ENCODE data around the gene AQP10. TPM values are rescaled to one million over a fixed set of nuclear protein-coding genes. Genes with fewer than 3 reads are reported as not detected.
"Not testable (repeated sequence)": the region's sequence is repeated elsewhere in the genome, so short reads cannot be mapped to it uniquely, and the experiment has no call there.

The AQP10 gene
- under 1 TPM in 1 of 5 experiments, not detected in 4; 0.59 TPM for total RNA-seq
- not detected for polyA plus RNA-seq
- total RNA-seq = not detected

DNA sequence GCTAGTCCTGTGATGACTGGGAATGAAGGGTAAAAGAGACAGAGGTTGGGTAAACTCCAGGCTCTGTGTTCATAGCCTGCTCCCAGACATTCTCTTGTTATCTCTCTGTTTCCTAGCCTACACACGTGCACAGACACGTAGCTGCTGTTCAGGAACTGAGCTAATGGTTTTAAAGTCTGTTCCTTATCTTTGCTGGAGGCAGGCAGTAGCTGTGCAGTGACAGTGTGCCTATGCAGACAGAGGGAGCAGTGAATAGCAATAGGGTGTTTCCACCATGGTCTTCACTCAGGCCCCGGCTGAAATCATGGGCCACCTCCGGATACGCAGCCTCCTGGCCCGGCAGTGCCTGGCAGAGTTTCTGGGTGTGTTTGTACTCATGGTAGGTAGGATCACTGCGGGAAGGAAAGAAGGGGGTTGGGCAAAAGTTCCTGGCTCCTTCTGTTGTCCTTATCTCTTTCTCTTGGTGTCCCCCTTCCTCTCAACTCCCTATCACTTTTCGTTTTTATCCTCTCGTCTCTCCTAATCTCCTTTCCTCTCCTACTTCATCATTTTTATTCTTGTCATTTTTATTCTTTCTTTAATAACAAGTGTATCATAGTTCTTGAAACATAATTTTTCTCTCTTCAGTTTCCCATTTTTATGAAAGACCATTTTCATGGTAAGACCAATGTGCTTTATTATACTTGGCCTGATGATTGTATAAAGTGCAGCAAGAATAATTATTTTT is at the start of gene AQP10:
TSS of gene AQP10 (plus strand) at position 212 of the 727 bp plus-strand sequence. CDS start at position 275, 63 bp downstream.
- Histone ChIP-seq H3K4me1 (ENCODE audit: control insufficient read depth in 2 of 2, insufficient read depth in 2 of 2, low read length in 2 of 2) (peaks cover 0 to 5% of the 10 kb centered on the region in 2 donors), H3K36me3 (ENCODE audit: control insufficient read depth in 2 of 3, insufficient read depth in 3 of 3, low read length in 3 of 3) (peaks cover 0 to 5% (median 0%) of the 10 kb centered on the region in 3 experiments), H3K27me3 (ENCODE audit: control insufficient read depth in 2 of 2, insufficient read depth in 2 of 2, low read length in 2 of 2) (no peaks in the 10 kb centered on the region), H3K4me3 (ENCODE audit: low read length) (no peak within 1 kb of the TSS), H3K27ac (ENCODE audit: low read depth, low read length) (no peak within 1 kb of the TSS), H3K9me3 (ENCODE audit: control insufficient read depth in 2 of 3, low read length in 3 of 3) (no peaks in the 10 kb centered on the region)
- CTCF ChIA-PET = interaction anchor here (1.8 kb wide), 1 partner anchor 24 kb away, joined by 6 read pairs; no protein-coding TSS in a partner anchor
- POLR2A ChIA-PET = no interaction called here
- peak within 1 kb of the TSS in 1 of 9 donors; percentile 28 for H3K27ac Mint-ChIP-seq
- H3K4me1 Mint-ChIP-seq = peaks cover 6 to 11% (median 7%) of the 10 kb centered on the region in 7 donors
- intact Hi-C loops (cut with micrococcal nuclease) = loop anchor here in 1 of 2 donors (10.0 kb wide), 2 partner anchors 614 to 744 kb away; partner anchors contain the start of genes EFNA4 and PMVK
- peak within 1 kb of the TSS in 1 of 10 donors; percentile 7 for H3K4me3 Mint-ChIP-seq
- no peaks in the 10 kb centered on the region for H3K36me3 Mint-ChIP-seq
- ATAC-seq = no peak
- peaks cover 0 to 22% (median 3%) of the 10 kb centered on the region in 11 donors for H3K9me3 Mint-ChIP-seq
- peaks cover 0 to 46% (median 0%) of the 10 kb centered on the region in 5 donors for H3K27me3 Mint-ChIP-seq
- DNase-seq = no peak

DNA sequence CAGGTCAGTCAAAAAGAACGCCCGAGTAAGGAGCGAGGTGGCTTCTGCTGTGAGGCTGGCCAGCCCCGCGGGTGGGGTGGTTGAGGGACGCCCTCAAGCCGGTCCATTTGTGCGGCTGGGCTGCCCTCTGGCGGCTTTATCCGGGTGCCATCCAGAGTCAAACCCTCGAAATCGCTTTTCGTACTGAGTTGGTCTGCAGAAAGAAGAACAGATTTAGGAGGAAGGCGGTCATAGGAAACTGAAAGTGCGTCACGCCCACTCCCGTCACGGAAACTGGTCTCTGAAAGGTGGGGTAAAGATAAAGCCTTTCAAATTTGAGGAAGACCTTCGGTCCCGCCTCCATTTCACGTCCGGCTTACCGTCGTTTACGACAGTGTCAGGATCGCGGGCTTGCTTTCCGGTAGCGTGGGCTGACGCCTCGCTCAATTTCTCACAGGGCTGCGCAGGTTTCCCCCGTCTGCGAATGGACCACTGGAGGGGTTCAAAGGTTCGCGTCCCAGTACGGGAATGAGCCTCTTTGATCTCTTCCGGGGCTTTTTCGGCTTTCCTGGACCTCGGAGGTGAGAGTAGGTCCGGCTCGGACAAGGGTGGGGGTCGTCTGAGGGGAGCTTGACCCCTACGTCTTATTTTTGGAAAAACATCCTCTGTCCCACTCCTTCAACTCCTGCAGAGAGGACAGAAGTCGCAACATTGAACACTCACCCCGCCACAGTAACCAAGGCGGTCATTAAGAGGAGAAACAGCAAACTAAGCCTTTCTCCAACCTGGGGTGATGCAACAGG is 48.5 kb upstream of the AQP10 start, which contains the start of gene HAX1:
TSS of gene HAX1 (plus strand) at position 413 of the 782 bp plus-strand sequence. CDS start at position 508, 95 bp downstream.
- ChIA-PET POLR2A (interaction anchor here (0.6 to 3.2 kb wide), 27 partner anchors 9 to 695 kb away, joined by 3 to 18 read pairs (median 3); partner anchors contain the start of genes CREB3L4, RPS27, TPM3 and UBAP2L), CTCF (interaction anchor here (0.6 to 4.5 kb wide), 8 partner anchors 9 to 73 kb away, joined by 3 to 34 read pairs (median 4); no protein-coding TSS in a partner anchor)
- H3K4me3 Mint-ChIP-seq = peak within 1 kb of the TSS; percentile 94 to 99 (median 97)
- H3K36me3 Mint-ChIP-seq = peaks cover 5 to 29% (median 17%) of the 10 kb centered on the region in 5 donors
- H3K27ac ChIP-seq (ENCODE audit: low read depth, low read length) = peak within 1 kb of the TSS; percentile 92
- ATAC-seq = peak; percentile 95
- no peaks in the 10 kb centered on the region for H3K9me3 ChIP-seq (ENCODE audit: control insufficient read depth in 2 of 3, low read length in 3 of 3)
- H3K27me3 Mint-ChIP-seq = no peaks in the 10 kb centered on the region
- peak within 1 kb of the TSS; percentile 97 to 99 (median 99) for H3K27ac Mint-ChIP-seq
- peaks cover 20 to 47% (median 42%) of the 10 kb centered on the region in 7 donors for H3K4me1 Mint-ChIP-seq
- no peaks in the 10 kb centered on the region for H3K9me3 Mint-ChIP-seq
- H3K4me3 ChIP-seq (ENCODE audit: low read length) = peak within 1 kb of the TSS; percentile 98
- peak; percentile 74 to 99 (median 97) for DNase-seq
- H3K27me3 ChIP-seq (ENCODE audit: control insufficient read depth in 2 of 2, insufficient read depth in 2 of 2, low read length in 2 of 2) = no peaks in the 10 kb centered on the region
- H3K36me3 ChIP-seq (ENCODE audit: control insufficient read depth in 2 of 3, insufficient read depth in 3 of 3, low read length in 3 of 3) = peaks cover 0 to 51% (median 0%) of the 10 kb centered on the region in 3 experiments
- H3K4me1 ChIP-seq (ENCODE audit: control insufficient read depth in 2 of 2, insufficient read depth in 2 of 2, low read length in 2 of 2) = peaks cover 10 to 20% of the 10 kb centered on the region in 2 donors
- intact Hi-C loops (cut with micrococcal nuclease) = loop anchor here (1.0 to 5.0 kb wide), 25 partner anchors 52 to 780 kb away; partner anchors contain the start of genes CRTC2 (in 2 of the 2), ILF2 (in 2 of the 2), RPS27 (in 2 of the 2) and UBAP2L (in 2 of the 2)

DNA sequence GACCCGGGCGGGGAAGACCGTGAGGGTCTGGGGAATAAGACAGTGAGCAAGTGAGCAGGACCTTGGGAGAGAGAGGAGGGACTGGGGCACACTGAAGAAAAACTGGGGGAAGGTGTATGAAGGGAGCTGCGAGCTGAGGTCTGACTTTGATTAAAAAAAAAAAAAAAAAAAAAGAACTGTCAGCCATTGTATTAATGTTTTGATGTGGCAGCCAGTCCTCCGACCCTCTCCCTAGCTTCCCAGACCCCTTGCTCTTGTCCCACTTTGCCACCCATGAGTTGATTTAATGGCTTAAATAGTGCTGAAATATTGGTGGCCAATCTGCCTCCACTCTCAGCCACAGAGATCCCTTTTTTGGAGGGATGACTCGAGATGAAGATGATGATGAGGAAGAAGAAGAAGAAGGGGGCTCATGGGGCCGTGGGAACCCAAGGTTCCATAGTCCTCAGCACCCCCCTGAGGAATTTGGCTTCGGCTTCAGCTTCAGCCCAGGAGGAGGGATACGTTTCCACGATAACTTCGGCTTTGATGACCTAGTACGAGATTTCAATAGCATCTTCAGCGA is 47.8 kb upstream of the AQP10 start:
- ATAC-seq (no peak), DNase-seq (no peak)
- Histone ChIP-seq H3K9me3 (ENCODE audit: control insufficient read depth in 2 of 3, low read length in 3 of 3) (no peaks in the 10 kb centered on the region), H3K4me3 (ENCODE audit: low read length) (peak overlapping the region; percentile 98), H3K27me3 (ENCODE audit: control insufficient read depth in 2 of 2, insufficient read depth in 2 of 2, low read length in 2 of 2) (no peaks in the 10 kb centered on the region), H3K27ac (ENCODE audit: low read depth, low read length) (peak overlapping the region; percentile 92), H3K4me1 (ENCODE audit: control insufficient read depth in 2 of 2, insufficient read depth in 2 of 2, low read length in 2 of 2) (peaks cover 10 to 20% of the 10 kb centered on the region in 2 donors), H3K36me3 (ENCODE audit: control insufficient read depth in 2 of 3, insufficient read depth in 3 of 3, low read length in 3 of 3) (peaks cover 0 to 51% (median 0%) of the 10 kb centered on the region in 3 experiments)
- H3K27me3 Mint-ChIP-seq = no peaks in the 10 kb centered on the region
- H3K27ac Mint-ChIP-seq = peak overlapping the region; percentile 97 to 99 (median 99)
- H3K4me3 Mint-ChIP-seq = peak overlapping the region; percentile 94 to 99 (median 97)
- CTCF ChIA-PET = interaction anchor here (0.6 to 4.3 kb wide), 6 partner anchors 11 to 132 kb away, joined by 3 to 28 read pairs (median 4); no protein-coding TSS in a partner anchor
- no peaks in the 10 kb centered on the region for H3K9me3 Mint-ChIP-seq
- peaks cover 5 to 29% (median 17%) of the 10 kb centered on the region in 5 donors for H3K36me3 Mint-ChIP-seq
- H3K4me1 Mint-ChIP-seq = peaks cover 20 to 47% (median 42%) of the 10 kb centered on the region in 7 donors
- POLR2A ChIA-PET = interaction anchor here (0.6 to 3.2 kb wide), 14 partner anchors 16 to 696 kb away, joined by 3 to 18 read pairs (median 4); partner anchors contain the start of genes RPS27 and UBAP2L
- intact Hi-C loops (cut with micrococcal nuclease) = loop anchor here (1.0 to 5.0 kb wide), 25 partner anchors 52 to 779 kb away; partner anchors contain the start of genes CRTC2 (in 2 of the 2), ILF2 (in 2 of the 2), RPS27 (in 2 of the 2) and UBAP2L (in 2 of the 2)

DNA sequence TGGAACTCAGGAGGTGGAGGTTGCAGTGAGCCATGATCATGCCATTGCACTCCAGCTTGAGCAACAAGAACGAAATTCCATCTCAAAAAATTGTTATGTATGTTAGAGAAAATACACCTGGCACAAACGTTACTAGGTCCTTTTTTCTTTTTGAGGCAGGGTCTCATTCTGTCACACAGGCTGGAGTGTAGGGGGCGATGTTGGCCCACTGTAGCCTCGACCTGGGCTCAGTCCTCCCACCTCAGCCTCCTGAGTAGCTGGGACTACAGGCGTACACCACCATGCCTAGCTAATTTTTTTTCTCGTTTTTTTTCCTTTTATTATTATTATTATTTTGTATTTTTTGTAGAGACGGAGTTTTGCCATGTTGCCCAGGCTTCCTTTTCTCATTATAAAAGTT is 44.1 kb upstream of the AQP10 start:
- Mint-ChIP-seq H3K4me3 (no peak overlapping the region), H3K36me3 (peaks cover 5 to 20% (median 13%) of the 10 kb centered on the region in 5 donors), H3K27ac (no peak overlapping the region), H3K4me1 (peaks cover 17 to 32% (median 30%) of the 10 kb centered on the region in 7 donors), H3K9me3 (no peaks in the 10 kb centered on the region), H3K27me3 (no peaks in the 10 kb centered on the region)
- H3K9me3 ChIP-seq (ENCODE audit: control insufficient read depth in 2 of 3, low read length in 3 of 3) = no peaks in the 10 kb centered on the region
- intact Hi-C loops (cut with micrococcal nuclease) = loop anchor here (1.0 kb wide), 1 partner anchor 202 kb away; no protein-coding TSS in a partner anchor
- CTCF ChIA-PET = interaction anchor here (0.7 to 1.2 kb wide), 4 partner anchors 29 to 395 kb away, joined by 3 to 6 read pairs (median 4); no protein-coding TSS in a partner anchor
- DNase-seq (peak in 3 of 9 donors; percentile 24 to 33 (median 25)), ATAC-seq (no peak)
- POLR2A ChIA-PET = interaction anchor here (0.6 to 2.0 kb wide), 5 partner anchors 15 to 469 kb away, joined by 3 to 4 read pairs (median 3); no protein-coding TSS in a partner anchor
- H3K4me3 ChIP-seq (ENCODE audit: low read length) = no peak overlapping the region
- peaks cover 0 to 24% (median 0%) of the 10 kb centered on the region in 3 experiments for H3K36me3 ChIP-seq (ENCODE audit: control insufficient read depth in 2 of 3, insufficient read depth in 3 of 3, low read length in 3 of 3)
- H3K4me1 ChIP-seq (ENCODE audit: control insufficient read depth in 2 of 2, insufficient read depth in 2 of 2, low read length in 2 of 2) = peaks cover 10 to 15% of the 10 kb centered on the region in 2 donors
- no peak overlapping the region for H3K27ac ChIP-seq (ENCODE audit: low read depth, low read length)
- no peaks in the 10 kb centered on the region for H3K27me3 ChIP-seq (ENCODE audit: control insufficient read depth in 2 of 2, insufficient read depth in 2 of 2, low read length in 2 of 2)

DNA sequence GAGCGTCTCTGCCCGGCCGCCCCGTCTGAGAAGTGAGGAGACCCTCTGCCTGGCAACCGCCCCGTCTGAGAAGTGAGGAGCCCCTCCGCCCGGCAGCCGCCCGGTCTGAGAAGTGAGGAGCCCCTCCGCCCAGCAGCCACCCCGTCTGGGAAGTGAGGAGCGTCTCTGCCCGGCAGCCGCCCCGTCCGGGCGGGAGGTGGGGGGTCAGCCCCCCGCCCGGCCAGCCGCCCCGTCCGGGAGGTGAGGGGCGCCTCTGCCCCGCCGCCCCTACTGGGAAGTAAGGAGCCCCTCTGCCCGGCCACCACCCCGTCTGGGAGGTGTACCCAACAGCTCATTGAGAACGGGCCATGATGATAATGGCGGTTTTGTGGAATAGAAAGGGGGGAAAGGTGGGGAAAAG is 33.3 kb upstream of the AQP10 start:
- H3K4me1 Mint-ChIP-seq, POLR2A ChIA-PET, H3K27ac Mint-ChIP-seq: not testable (repeated sequence)

More for the DNA sequence above, 33.3 kb upstream of the AQP10 start:
- H3K9me3 Mint-ChIP-seq; H3K9me3 ChIP-seq (ENCODE audit: control insufficient read depth in 2 of 3, low read length in 3 of 3); H3K27ac ChIP-seq (ENCODE audit: low read depth, low read length); CTCF ChIA-PET; H3K4me1 ChIP-seq (ENCODE audit: control insufficient read depth in 2 of 2, insufficient read depth in 2 of 2, low read length in 2 of 2); H3K4me3 ChIP-seq (ENCODE audit: low read length); intact Hi-C loops (cut with micrococcal nuclease); H3K27me3 ChIP-seq (ENCODE audit: control insufficient read depth in 2 of 2, insufficient read depth in 2 of 2, low read length in 2 of 2); DNase-seq; H3K36me3 ChIP-seq (ENCODE audit: control insufficient read depth in 2 of 3, insufficient read depth in 3 of 3, low read length in 3 of 3); H3K4me3 Mint-ChIP-seq; H3K36me3 Mint-ChIP-seq; ATAC-seq: not testable (repeated sequence)
- peaks cover 0 to 18% (median 0%) of the 10 kb centered on the region in 5 donors for H3K27me3 Mint-ChIP-seq
